GM18858 (cell line): ENCODE results near the gene OSBPL3.

Source experiments
- ATAC-seq: cut with Tn5 transposase; IDR thresholded peaks from one replicate; pipeline ENCODE4 v1.9.1; 2021; ENCODE audit not compliant: unreplicated experiment

OSBPL3 gene

DNA sequence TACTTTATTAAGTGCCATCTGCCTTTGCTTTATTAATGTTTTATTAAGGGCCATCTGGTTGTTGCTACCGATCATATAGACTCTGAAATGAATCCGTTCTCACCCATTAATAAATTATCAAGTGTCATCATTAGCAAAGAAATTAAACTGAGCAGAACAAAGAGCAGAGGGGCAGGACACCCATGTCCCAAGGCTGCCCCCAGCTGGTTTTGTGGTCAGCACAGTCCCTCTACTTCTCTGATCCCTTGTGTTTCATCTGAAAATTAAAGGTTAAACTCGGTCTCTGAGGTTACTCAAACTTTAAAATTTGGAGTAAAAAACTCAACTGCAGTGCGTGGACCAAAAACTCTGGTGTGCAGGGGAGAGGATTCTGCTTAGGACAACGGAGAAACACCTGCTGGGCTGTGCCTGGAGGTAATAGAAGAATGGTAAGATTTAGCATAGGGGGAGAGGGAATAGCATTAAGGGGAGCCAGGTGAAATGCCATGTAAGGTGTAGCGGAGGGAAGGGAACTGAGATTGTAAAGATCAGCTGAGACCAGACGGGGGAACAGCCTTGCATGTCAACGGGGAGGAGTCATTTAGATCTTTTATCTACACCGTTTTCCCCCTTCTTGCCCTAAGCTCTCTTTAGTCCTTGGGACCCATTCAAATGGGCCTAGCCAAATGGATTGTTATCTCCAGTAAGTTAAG lies 212.0 kb downstream of the OSBPL3 start:
- ATAC-seq = no peak

- no peak for ATAC-seq
These were observed 214.8 kb downstream of the OSBPL3 start for GRCh38 chr7:24764972-24765744.

GRCh38 chr7:24764011-24764410 lies 216.0 kb downstream of the OSBPL3 start:
- no peak for ATAC-seq

DNA sequence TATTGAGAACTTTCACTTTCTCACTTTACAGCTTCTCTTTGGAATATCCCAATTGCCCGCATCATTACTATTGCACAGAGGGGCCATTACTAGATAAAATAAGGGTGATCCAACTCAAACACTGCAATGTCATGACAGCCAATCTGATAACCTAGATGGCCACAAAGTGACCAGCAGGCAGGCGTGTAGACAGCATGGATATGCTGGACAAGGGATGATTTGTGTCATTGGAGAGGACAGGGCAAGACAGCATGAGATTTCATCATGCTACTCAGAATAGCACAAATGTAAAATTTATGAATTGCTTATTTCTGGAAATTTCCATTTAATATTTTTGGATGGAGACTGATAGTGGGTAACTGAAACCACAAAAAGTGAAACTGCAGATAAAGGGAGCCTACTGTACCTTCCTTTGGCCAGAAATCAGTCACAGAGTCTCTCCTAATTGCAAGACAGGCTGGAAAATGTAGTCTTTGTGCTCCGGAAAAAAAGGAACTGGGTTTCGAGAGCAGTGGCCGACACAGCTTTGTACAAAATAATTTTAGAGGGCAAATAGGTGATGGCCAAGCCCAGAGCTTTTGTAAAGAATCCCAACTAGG lies 216.6 kb downstream of the OSBPL3 start:
- ATAC-seq = no peak

DNA sequence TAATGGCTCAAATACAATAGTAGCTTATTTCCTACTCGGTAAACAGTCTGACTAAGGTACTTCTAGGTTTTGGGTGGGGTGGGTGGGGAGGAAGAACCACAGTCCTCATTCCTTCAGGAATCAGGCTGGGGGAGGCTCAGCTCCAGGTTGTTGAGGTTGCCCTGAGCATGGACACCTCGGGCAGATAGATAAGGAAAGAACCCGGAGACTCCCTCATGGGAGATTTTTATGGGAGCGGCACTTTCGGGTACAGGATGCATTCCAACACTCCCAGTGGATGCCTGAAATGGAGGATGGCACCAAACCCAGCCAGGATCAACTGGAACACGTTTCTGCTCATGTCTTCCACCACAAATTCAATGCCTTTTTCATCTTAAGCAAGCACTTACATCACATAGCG lies 217.2 kb downstream of the OSBPL3 start:
- ATAC-seq = no peak

GRCh38 chr7:24760968-24761367 lies 219.0 kb downstream of the OSBPL3 start:
- no peak for ATAC-seq

GRCh38 chr7:24757353-24758275 lies 222.4 kb downstream of the OSBPL3 start, which contains the start of gene GSDME:
GSDME (minus strand) TSS chr7:24757464; CDS start chr7:24749774, 7,690 bp downstream.
- peak; percentile 35 for ATAC-seq

GRCh38 chr7:24756545-24757352 lies 223.2 kb downstream of the OSBPL3 start:
- no peak for ATAC-seq

DNA sequence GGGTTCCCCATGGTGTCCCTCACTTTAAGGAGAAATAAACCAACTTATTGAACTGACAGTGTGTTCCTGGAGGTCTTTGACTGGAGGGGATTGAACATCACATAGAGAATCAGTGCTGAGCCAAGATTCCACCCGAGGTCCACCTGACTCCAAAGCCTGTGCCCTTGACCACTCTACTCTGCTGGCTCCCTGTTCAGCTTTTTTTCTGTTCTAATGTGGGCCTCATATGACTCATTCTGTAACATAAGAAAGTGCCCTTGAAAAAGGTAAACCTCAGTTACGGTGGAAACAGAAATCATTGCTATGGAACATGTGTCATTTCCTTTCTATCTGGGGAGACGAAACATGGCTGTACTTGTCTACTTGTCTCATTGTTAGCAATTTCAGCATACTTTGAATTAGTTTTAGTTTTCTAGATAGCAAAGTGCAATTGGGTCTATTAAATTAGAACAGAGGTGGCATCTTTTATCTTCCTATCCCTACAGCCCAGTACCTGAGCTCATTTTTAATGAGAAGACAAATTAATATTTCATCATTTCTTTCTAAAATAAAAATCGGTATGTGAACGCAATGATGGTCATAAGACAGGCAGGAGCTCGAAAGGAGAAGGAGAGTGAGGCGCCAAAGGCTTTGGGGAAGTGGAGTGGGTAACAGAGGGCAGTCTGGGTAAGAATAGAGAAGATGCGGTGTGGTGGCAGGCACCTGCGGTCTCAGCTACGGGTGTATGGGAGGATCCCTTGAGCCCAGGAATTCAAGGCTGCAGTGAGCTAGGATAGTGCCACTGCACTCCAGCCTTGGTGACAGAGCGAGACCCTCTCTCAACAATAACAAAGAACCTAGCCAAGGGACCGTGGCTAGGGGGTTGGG lies 224.2 kb downstream of the OSBPL3 start:
- peak; percentile 67 for ATAC-seq

DNA sequence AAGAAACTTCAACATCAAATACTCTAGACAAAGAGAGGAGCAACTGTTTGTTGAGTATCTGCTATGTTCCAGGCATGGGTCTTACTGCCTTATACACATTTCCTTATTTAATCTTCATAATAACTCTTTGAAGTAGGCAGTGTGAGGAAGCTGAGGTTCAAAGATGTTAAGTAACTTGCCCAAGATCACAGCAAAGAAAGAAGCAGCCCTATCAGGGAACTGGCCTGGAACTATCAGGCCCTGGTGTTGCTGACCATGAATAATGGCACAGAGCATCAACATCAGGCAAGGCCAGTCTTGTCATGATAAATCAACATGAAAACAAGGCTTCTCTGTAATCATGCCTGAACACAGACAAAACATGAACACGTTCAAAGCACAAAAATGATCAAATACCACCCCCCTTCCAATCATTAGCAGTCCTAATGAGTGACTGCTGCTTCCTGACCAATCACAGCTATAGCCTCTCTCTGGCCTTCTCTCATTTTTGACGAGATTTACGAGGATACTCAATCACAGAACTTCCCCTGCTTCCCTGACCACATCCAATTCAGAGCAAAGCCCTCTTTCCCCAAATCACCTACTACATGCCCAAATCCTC lies 225.0 kb downstream of the OSBPL3 start:
- no peak for ATAC-seq

DNA sequence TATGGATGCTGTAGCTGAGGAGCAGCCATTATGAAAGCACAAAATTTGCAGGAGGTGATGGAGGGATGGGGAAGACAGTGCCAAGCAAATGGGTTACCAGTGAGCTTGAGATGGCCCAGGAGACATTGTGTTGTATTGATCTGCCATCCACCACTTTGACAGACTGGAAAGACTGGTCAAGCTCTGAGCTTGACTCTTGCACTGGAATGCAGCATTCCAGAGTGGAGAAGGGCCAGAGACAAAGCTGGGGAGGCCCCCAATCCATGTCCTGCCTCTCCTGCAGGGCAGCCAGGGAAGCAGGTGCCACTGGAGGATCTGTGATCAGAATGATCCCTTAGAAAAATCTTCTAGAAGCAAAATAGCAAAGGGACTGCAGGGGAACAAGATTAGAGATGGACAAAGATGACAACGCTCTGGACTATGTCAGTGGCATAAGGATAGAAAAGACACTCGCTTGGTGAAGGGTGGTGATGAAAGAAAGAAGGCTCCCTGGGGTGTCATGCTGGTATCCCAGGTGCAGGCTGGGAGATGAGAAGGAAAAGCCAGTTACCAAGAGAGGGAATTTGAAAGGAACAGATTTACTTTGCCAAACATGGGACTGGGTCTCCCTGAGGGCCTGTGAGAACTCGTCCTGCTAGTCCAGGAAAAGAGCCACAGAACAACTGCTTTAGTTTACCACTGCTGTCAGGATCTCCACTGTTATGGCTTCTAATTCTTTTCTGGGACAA lies 227.7 kb downstream of the OSBPL3 start:
- ATAC-seq = no peak

- ATAC-seq = no peak
These were observed 228.5 kb downstream of the OSBPL3 start for GRCh38 chr7:24751484-24751883.

GRCh38 chr7:24750441-24751055 lies 229.4 kb downstream of the OSBPL3 start:
- no peak for ATAC-seq

DNA sequence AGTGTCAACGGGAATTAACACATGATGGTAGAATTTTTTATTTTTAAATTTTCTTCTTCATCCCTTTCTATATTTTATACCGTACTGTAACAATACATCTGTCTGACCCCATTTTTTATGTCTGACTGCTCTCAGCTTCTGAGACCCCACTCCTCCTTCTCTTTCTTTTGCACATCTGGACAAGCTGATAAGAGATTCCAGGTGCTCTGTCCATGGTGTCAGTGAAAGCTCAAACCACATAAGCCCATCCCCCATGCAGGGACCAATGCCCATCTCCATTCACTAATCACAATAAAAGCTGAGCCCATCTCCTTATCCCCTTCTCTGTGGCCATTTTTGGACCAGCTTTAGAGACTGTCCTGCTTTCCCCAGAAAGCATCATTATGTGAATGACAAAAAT lies 231.5 kb downstream of the OSBPL3 start:
- no peak for ATAC-seq
